RWPE1 (cell line): Measurements from ENCODE around the gene C1orf159.

Source experiments
- CTCF ChIA-PET: fragments of 350-600 bp; sonication (Branson Sonifier 250); formaldehyde crosslinking; extraction: SDS; loops from one replicate; lab custom pipeline; 2021; lab: Yijun Ruan, JAX
- POLR2A ChIA-PET: fragments of 400-600 bp; formaldehyde crosslinking; extraction: SDS; loops from one replicate; lab custom pipeline; 2020; ENCODE audit warnings: antibody characterized with exemption; ENCODE audit not compliant: low non-redundant PET; lab: Yijun Ruan, JAX
- DNase-seq: peaks from one replicate; pipeline ENCODE4 v3.0.0; 2012; ENCODE audit warnings: low spot score
- H3K27ac ChIP-seq: fragments of 450-650 bp; 2 replicates; pipeline ENCODE4 v1.5.1; 2017
- CTCF ChIP-seq: fragments of 450-650 bp; conservative IDR thresholded peaks from 2 replicates; pipeline ENCODE4 v1.5.1; 2017; ENCODE audit warnings: low read depth, mild to moderate bottlenecking

C1orf159 gene

GRCh38 chr1:1045129-1045528 is 70.8 kb downstream of the C1orf159 start:
- ChIA-PET POLR2A (no interaction called here), CTCF (no interaction called here)
- TF ChIP-seq CTCF, result no peak

GRCh38 chr1:1044455-1045078 is 71.3 kb downstream of the C1orf159 start:
- ChIA-PET POLR2A (no interaction called here), CTCF (interaction anchor here (0.8 kb wide), 1 partner anchor 30 kb away, joined by 5 read pairs; no protein-coding TSS in a partner anchor)

More at GRCh38 chr1:1045129-1045528, 70.8 kb downstream of the C1orf159 start:
- H3K27ac ChIP-seq, result no peak overlapping the region
- DNase-seq, result no peak

GRCh38 chr1:1043921-1044320 is 72.0 kb downstream of the C1orf159 start:
- TF ChIP-seq CTCF, result no peak
- ChIA-PET CTCF (interaction anchor here (0.8 kb wide), 1 partner anchor 29 kb away, joined by 5 read pairs; no protein-coding TSS in a partner anchor), POLR2A (no interaction called here)
- peak overlapping the region; percentile 11; the same call in 1 of the 2 replicates for H3K27ac ChIP-seq
- no peak for DNase-seq

More at GRCh38 chr1:1044455-1045078, 71.3 kb downstream of the C1orf159 start:
- no peak for TF ChIP-seq CTCF
- DNase-seq, result no peak
- H3K27ac ChIP-seq, result no peak overlapping the region

- TF ChIP-seq CTCF, result no peak
- DNase-seq, result no peak
- peak overlapping the region; percentile 11; the same call in 1 of the 2 replicates for H3K27ac ChIP-seq
- POLR2A ChIA-PET, result no interaction called here
- CTCF ChIA-PET, result interaction anchor here (0.6 kb wide), 1 partner anchor 67 kb away, joined by 5 read pairs; no protein-coding TSS in a partner anchor
These were observed 72.5 kb downstream of the C1orf159 start for GRCh38 chr1:1043411-1043810.

- no peak for TF ChIP-seq CTCF
- ChIA-PET CTCF (interaction anchor here (0.6 kb wide), 1 partner anchor 67 kb away, joined by 5 read pairs; no protein-coding TSS in a partner anchor), POLR2A (no interaction called here)
- DNase-seq, result no peak
- peak overlapping the region; percentile 23 for H3K27ac ChIP-seq
These were observed 73.1 kb downstream of the C1orf159 start for GRCh38 chr1:1042835-1043234.

- no peak for TF ChIP-seq CTCF
- ChIA-PET POLR2A (no interaction called here), CTCF (no interaction called here)
- H3K27ac ChIP-seq, result peak overlapping the region; percentile 23
- DNase-seq, result no peak
These were observed 74.0 kb downstream of the C1orf159 start for GRCh38 chr1:1041873-1042272.
